HS-5 (cell line): ENCODE data around the gene COL17A1.

ENCODE experiments used
- DNase-seq: peaks from one replicate; pipeline ENCODE4 v3.0.0-alpha.2; 2012; ENCODE audit warnings: low read depth

Gene COL17A1

GRCh38 chr10:103985726-103986125 lies 100.0 kb downstream of the COL17A1 start:
- DNase-seq: no peak

- no peak for DNase-seq
These were observed 102.2 kb downstream of the COL17A1 start for GRCh38 chr10:103983367-103983911.

- DNase-seq: no peak
These were observed 103.0 kb downstream of the COL17A1 start for GRCh38 chr10:103982639-103983038.
